ENCODE measurements around the gene NECAB2. TPM values are rescaled to one million over a fixed set of nuclear protein-coding genes. Genes with fewer than 3 reads are reported as not detected.

The NECAB2 gene
- total and polyA plus RNA-seq, 2 of the 8 experiments (the other 6 are each of a cell fraction or from before 2014, with no cell fraction given): 3.6 to 4.2 TPM

- Histone ChIP-seq H3K27ac (ENCODE audit: low read depth, low read length) (no peak overlapping the region), H2BK12ac (ENCODE audit: low read depth, low read length) (no peak overlapping the region), H3K9ac (replicated peaks in 1 of 4; ENCODE audit: extremely low read depth in 1 of 4, low read depth in 3 of 4, low read length in 3 of 4) (no peak overlapping the region), H3K23ac (ENCODE audit: insufficient read length) (no peak overlapping the region), H2BK5ac (ENCODE audit: low read depth, low read length) (no peak overlapping the region), H2AFZ (ENCODE audit: low read length) (no peak overlapping the region), H3K4ac (replicated peaks; ENCODE audit: insufficient read length, low read depth, low read length) (no peak overlapping the region), H3K9me3 (ENCODE audit: insufficient read depth in 2 of 2, low read depth in 1 of 2, low read length in 1 of 2) (no peaks in the 10 kb centered on the region), H3K36me3 (ENCODE audit: control insufficient read depth in 2 of 4, insufficient read depth in 4 of 4, low read length in 3 of 4) (no peaks in the 10 kb centered on the region), H4K91ac (replicated peaks; ENCODE audit: insufficient read length, low read length) (no peak overlapping the region), H3K4me3 (ENCODE audit: extremely low read depth in 1 of 4, insufficient read depth in 2 of 4, low read depth in 3 of 4, low read length in 4 of 4) (no peak overlapping the region), H3K79me1 (ENCODE audit: low read depth, low read length) (no peaks in the 10 kb centered on the region), H3K4me2 (ENCODE audit: insufficient read depth in 1 of 2, low read depth in 2 of 2, low read length in 2 of 2) (no peak overlapping the region), H3K56ac (replicated peaks; ENCODE audit: insufficient read length, low read depth, low read length) (no peak overlapping the region), H2AK5ac (ENCODE audit: low read depth, low read length) (no peak overlapping the region), H3K79me2 (ENCODE audit: control insufficient read depth in 1 of 2, insufficient read depth in 2 of 2, low read length in 2 of 2) (no peaks in the 10 kb centered on the region), H3K18ac (ENCODE audit: extremely low read depth, low read length) (no peak overlapping the region), H3K23me2 (ENCODE audit: low read depth, low read length) (no peaks in the 10 kb centered on the region), H2BK120ac (replicated peaks; ENCODE audit: low read depth, low read length) (no peak overlapping the region), H4K20me1 (replicated peaks in 1 of 2; ENCODE audit: control insufficient read depth in 1 of 2, insufficient read depth in 2 of 2, low read length in 2 of 2) (no peaks in the 10 kb centered on the region), H2BK15ac (ENCODE audit: low read length) (no peak overlapping the region), H4K5ac (ENCODE audit: insufficient read length, low read depth, low read length) (no peak overlapping the region), H3K14ac (ENCODE audit: insufficient read length) (no peak overlapping the region), H3K4me1 (replicated peaks in 1 of 4; ENCODE audit: control insufficient read depth in 3 of 4, insufficient read depth in 4 of 4, low read length in 3 of 4) (peaks cover 0 to 12% (median 9%) of the 10 kb centered on the region in 4 experiments; a peak in 6 of 7 replicates), H4K8ac (ENCODE audit: extremely low read depth, insufficient read depth, low read length) (no peak overlapping the region), H2BK20ac (ENCODE audit: low read length) (no peak overlapping the region), H3K27me3 (replicated peaks in 1 of 4; ENCODE audit: control insufficient read depth in 3 of 4, extremely low read depth in 1 of 4, insufficient read depth in 3 of 4, low read length in 3 of 4) (no peaks in the 10 kb centered on the region; a peak in 1 of 7 replicates)
- POLR2A ChIA-PET (ENCODE audit: partially characterized antibody): interaction anchor here (0.9 to 1.7 kb wide), 2 partner anchors 14 to 72 kb away, joined by 5 to 6 read pairs; no protein-coding TSS in a partner anchor
- WGBS, 2 experiments (ENCODE audit: extremely low coverage in 1 of 2, insufficient coverage in 1 of 2, insufficient read length in 1 of 2, insufficient replicate concordance in 2 of 2, low coverage in 1 of 2, low lambda C conversion rate in 2 of 2, missing lambda C conversion rate in 1 of 2): 90% methylated on average over 13 of the region's 17 CpGs; no CpG with 5 or more reads in 1 of the 2 experiments
- DNase-seq (ENCODE audit: low read depth in 1 of 2, low spot score in 2 of 2) (no peak), FAIRE-seq (no peak)
- CTCF ChIA-PET (ENCODE audit: partially characterized antibody): interaction anchor here (1.0 to 12.8 kb wide), 12 partner anchors 9 to 133 kb away, joined by 3 to 267 read pairs (median 5); partner anchors contain the start of gene OSGIN1
- no peak for TF ChIP-seq KDM1A (IDR thresholded peaks at IDR 0.05; ENCODE audit: borderline replicate concordance, low read length)
- no peak for TF ChIP-seq ATF3 (IDR thresholded peaks at IDR 0.05; ENCODE audit: insufficient read depth, low read depth, low read length)
- no peak for TF ChIP-seq RFX5 (IDR thresholded peaks at IDR 0.05; ENCODE audit: borderline replicate concordance, low read depth, low read length)
- TF ChIP-seq TAF1 (IDR thresholded peaks at IDR 0.05; ENCODE audit: low read depth, low read length): no peak
- no peak for TF ChIP-seq ATF2 (IDR thresholded peaks at IDR 0.05; ENCODE audit: low read length)
- TF ChIP-seq CHD2 (IDR thresholded peaks at IDR 0.05; ENCODE audit: low read length): no peak
- no peak for TF ChIP-seq TEAD4 (IDR thresholded peaks at IDR 0.05; ENCODE audit: low read depth, low read length)
- TF ChIP-seq EZH2 (IDR thresholded peaks at IDR 0.05; ENCODE audit: low read depth, low read length, severe bottlenecking): no peak
- TF ChIP-seq BCL11A (IDR thresholded peaks at IDR 0.05; ENCODE audit: low read depth in 2 of 2, low read length in 2 of 2): no peak
- no peak for TF ChIP-seq TAF7 (optimal IDR thresholded peaks at IDR 0.05; ENCODE audit: borderline replicate concordance, low read depth, low read length)
- TF ChIP-seq CEBPB (IDR thresholded peaks at IDR 0.05; ENCODE audit: low read depth, low read length): no peak
- no peak for TF ChIP-seq MAX (IDR thresholded peaks at IDR 0.05)
These were observed 73.8 kb downstream of the NECAB2 start for GRCh38 chr16:84041881-84042280.
